Ectodermal cell (in vitro differentiated cells): ENCODE measurements around the gene SMARCA4.
"Not testable (repeated sequence)": the region's sequence is repeated elsewhere in the genome, so short reads cannot be mapped to it uniquely, and the experiment has no call there.

ENCODE experiments used
- H3K27ac ChIP-seq: 2 replicates; pipeline ENCODE4 v1.7.0; 2013; ENCODE audit warnings: mild to moderate bottlenecking, low read depth, low read length; ENCODE audit not compliant: insufficient read depth, poor library complexity, severe bottlenecking
- H3K27me3 ChIP-seq: 2 replicates; pipeline ENCODE4 v1.7.0; 2013; ENCODE audit warnings: mild to moderate bottlenecking, low read length; ENCODE audit not compliant: insufficient read depth, control insufficient read depth, poor library complexity, severe bottlenecking
- H3K36me3 ChIP-seq: one replicate; pipeline ENCODE4 v1.7.0; 2013; ENCODE audit warnings: low read length; ENCODE audit not compliant: control insufficient read depth, insufficient read depth
- H3K4me1 ChIP-seq: one replicate; pipeline ENCODE4 v1.7.0; 2013; ENCODE audit warnings: low read length; ENCODE audit not compliant: control insufficient read depth, insufficient read depth
- H3K4me3 ChIP-seq: 2 replicates; pipeline ENCODE4 v1.7.0; 2013; ENCODE audit warnings: low read depth, low read length, control low read depth; ENCODE audit not compliant: insufficient read depth
- H3K9me3 ChIP-seq: 2 replicates; pipeline ENCODE4 v1.7.0; 2013; ENCODE audit warnings: mild to moderate bottlenecking, low read length, moderate library complexity; ENCODE audit not compliant: control insufficient read depth
- WGBS, 2 experiments: methylation state at CpG; one replicate each; pipeline ENCODE4 v1.1.7; 2013; ENCODE audit warnings: missing lambda C conversion rate in 2 of 2; 5-methylcytosine and 5-hydroxymethylcytosine counted together

Gene SMARCA4

DNA sequence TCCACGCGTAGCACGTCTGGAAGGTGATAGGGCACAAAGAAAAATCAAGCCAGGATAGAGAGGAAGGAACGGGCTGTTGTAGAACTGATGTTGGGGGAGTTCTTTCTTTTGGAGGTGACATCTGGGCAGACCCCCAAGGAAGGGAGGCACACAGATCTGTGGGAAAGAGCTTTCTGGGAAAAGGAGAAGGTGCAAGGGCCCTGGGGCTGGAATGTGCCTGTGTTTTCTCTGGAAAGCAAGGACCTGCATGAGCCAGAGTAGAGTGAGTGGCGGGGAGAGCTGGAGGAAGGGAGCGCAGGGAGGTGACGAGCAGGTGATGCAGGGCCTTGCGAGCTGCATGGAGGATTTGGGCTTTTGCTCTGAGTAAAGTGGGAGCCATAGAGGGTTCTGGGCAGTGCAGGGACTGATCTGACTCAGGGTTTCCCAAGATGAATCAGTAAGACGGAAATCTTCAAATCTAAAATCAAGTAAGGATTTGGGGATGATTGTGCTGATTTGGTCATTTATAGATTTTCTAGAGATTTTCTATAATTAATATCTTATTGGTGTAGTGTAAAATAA is 30.8 kb downstream of the SMARCA4 start:
- Histone ChIP-seq H3K4me3 (no peak overlapping the region), H3K27me3 (no peaks in the 10 kb centered on the region), H3K36me3 (peaks cover 61% of the 10 kb centered on the region), H3K4me1 (no peaks in the 10 kb centered on the region), H3K27ac (no peak overlapping the region), H3K9me3 (no peaks in the 10 kb centered on the region)
- WGBS, 2 experiments = 93 to 98% methylated on average over 9 of the region's 9 CpGs

DNA sequence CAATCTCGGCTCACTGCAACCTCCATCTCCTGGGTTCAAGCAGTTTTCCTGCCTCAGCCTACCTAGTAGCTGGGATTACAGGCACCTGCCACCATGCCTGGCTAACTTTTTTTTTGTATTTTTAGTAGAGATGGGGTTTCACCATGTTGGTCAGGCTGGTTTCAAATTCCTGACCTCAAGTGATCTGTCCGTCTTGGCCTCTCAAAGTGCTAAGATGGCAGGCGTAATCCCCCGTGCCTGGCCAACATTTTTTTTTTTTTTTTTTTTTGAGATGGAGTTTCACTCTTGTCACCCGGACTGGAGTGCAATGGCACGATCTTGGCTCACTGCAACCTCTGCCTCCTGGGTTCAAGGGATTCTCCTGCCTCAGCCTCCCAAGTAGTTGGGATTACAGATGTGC is 31.3 kb downstream of the SMARCA4 start:
- WGBS, 2 experiments = 89 to 93% methylated on average over 6 of the region's 6 CpGs
- not testable (repeated sequence) for H3K27ac ChIP-seq, H3K4me1 ChIP-seq, H3K27me3 ChIP-seq, H3K4me3 ChIP-seq, H3K9me3 ChIP-seq
- peaks cover 55% of the 10 kb centered on the region for H3K36me3 ChIP-seq

DNA sequence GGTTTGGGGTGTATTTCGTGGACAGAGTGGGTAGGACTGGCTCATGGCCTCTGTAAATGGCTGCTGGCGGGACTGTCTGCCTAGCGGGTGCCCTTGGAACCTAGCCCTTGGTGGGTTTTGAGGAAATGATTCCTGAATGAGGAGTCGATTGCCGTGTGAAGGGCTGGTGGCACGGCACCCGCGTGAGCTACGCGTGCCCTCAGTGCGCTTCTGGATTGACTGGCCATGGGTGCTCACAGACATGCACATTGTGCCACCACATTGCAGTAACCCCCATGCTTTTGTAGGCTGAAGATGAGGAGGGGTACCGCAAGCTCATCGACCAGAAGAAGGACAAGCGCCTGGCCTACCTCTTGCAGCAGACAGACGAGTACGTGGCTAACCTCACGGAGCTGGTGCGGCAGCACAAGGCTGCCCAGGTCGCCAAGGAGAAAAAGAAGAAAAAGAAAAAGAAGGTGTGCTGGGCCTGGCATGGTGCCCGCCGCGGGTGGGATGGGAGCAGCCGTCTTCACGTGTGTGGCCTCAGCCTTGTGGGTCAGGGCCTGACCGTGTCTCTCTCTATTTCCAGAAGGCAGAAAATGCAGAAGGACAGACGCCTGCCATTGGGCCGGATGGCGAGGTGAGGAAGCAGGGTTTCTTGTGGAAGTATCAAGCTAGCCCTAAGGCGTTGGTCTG is 35.2 kb downstream of the SMARCA4 start:
- H3K4me3 ChIP-seq = no peak overlapping the region
- WGBS, 2 experiments = 97% methylated on average over 29 of the region's 29 CpGs
- H3K27me3 ChIP-seq = no peaks in the 10 kb centered on the region
- H3K9me3 ChIP-seq = no peaks in the 10 kb centered on the region
- H3K27ac ChIP-seq = no peak overlapping the region
- peaks cover 57% of the 10 kb centered on the region for H3K36me3 ChIP-seq
- H3K4me1 ChIP-seq = no peaks in the 10 kb centered on the region

DNA sequence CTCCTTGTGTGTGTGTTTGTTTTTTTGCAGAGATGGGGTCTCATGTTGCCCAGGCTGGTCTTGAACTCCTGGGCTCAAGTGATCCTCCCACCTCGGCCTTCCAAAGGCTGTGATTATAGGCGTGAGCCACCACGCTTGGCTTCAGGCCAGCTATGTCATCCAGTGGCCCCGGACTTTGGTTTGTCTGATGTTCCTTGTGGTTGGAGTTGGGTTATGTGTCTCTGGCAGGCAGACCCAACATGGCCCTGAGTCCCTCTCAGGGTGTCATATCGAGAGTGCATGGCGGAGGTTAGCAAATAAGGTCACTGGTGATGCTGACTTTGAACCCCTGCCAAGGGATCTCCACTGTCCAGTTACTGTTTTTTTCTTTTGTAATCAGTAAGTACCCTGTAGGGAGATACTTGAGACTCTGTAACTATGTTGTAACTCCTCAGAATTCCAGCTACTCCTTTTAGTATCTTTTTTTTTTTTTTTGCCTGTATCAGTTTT is 37.3 kb downstream of the SMARCA4 start:
- peaks cover 56% of the 10 kb centered on the region for H3K36me3 ChIP-seq
- H3K27me3 ChIP-seq = no peaks in the 10 kb centered on the region
- H3K9me3 ChIP-seq = no peaks in the 10 kb centered on the region
- H3K4me3 ChIP-seq = no peak overlapping the region
- H3K27ac ChIP-seq = no peak overlapping the region
- 91 to 95% methylated on average over 6 of the region's 6 CpGs for WGBS, 2 experiments
- H3K4me1 ChIP-seq = no peaks in the 10 kb centered on the region

DNA sequence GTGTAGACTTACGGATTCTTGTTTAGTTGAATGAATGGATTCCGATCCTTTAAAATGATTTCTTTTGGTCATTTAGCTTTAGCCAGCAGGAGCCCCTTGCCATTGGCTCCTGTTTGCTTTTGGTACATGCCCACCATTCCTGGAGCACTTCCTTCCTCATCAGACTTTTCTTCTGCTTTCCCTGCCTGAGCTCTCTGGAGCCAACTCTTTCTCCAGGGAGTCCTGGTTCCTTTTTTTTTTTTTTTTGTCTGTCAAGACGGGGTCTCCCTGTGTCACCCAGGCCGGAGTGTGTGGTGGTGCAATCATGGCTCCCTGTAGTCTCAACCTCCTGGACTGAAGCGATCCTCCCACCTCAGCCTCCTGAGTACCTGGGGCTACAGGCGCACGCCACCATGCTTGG is 37.8 kb downstream of the SMARCA4 start:
- no peaks in the 10 kb centered on the region for H3K4me1 ChIP-seq
- no peaks in the 10 kb centered on the region for H3K27me3 ChIP-seq
- WGBS, 2 experiments = 97 to 98% methylated on average over 7 of the region's 7 CpGs
- no peaks in the 10 kb centered on the region for H3K9me3 ChIP-seq
- no peak overlapping the region for H3K4me3 ChIP-seq
- no peak overlapping the region for H3K27ac ChIP-seq
- H3K36me3 ChIP-seq = peaks cover 61% of the 10 kb centered on the region

DNA sequence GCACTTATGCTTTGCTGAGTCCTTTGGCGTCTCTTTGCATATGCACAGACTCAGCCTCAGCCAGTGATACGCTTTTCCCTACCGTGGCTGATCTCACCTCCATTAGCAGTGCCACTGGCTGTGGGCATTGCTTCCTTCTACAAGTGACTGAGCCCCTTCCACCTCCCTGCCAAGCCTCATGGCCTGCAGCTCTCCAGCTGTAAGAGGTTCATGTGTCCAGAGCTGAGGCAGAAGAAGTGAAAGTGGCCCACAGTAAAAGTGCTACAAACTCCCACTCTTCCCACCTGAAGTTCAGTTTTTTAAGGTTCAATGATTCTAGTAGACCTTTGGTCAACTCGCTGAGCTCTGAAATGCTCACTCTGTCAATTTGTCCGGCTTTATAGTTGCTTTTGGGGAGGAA is 44.7 kb downstream of the SMARCA4 start:
- 83 to 85% methylated on average over 5 of the region's 5 CpGs for WGBS, 2 experiments
- H3K4me1 ChIP-seq = no peaks in the 10 kb centered on the region
- peaks cover 65% of the 10 kb centered on the region for H3K36me3 ChIP-seq
- H3K9me3 ChIP-seq = no peaks in the 10 kb centered on the region
- no peaks in the 10 kb centered on the region for H3K27me3 ChIP-seq
- no peak overlapping the region for H3K4me3 ChIP-seq
- H3K27ac ChIP-seq = no peak overlapping the region

DNA sequence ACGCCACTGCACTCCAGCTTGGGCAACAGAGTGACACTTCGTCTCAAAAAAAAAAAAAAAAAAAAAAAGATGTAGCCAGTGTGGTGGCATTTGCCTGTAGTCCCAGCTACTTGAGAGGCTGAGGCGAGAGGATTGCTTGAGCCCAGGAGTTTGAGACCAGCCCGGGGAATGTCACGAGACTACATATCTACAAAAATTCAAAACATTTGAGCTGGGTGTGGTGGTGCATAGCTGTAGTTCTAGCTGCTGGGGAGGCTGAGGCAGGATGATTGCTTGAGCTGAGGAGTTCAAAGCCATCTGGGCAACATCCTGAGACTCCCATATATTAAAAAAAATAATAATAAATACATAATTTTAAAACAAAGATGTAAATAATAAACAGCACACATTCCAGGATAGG is 46.6 kb downstream of the SMARCA4 start:
- Histone ChIP-seq H3K4me1 (no peaks in the 10 kb centered on the region), H3K27me3 (no peaks in the 10 kb centered on the region), H3K27ac (no peak overlapping the region), H3K4me3 (no peak overlapping the region), H3K9me3 (no peaks in the 10 kb centered on the region), H3K36me3 (peaks cover 65% of the 10 kb centered on the region)
- 90 to 100% methylated on average over 5 of the region's 5 CpGs for WGBS, 2 experiments

DNA sequence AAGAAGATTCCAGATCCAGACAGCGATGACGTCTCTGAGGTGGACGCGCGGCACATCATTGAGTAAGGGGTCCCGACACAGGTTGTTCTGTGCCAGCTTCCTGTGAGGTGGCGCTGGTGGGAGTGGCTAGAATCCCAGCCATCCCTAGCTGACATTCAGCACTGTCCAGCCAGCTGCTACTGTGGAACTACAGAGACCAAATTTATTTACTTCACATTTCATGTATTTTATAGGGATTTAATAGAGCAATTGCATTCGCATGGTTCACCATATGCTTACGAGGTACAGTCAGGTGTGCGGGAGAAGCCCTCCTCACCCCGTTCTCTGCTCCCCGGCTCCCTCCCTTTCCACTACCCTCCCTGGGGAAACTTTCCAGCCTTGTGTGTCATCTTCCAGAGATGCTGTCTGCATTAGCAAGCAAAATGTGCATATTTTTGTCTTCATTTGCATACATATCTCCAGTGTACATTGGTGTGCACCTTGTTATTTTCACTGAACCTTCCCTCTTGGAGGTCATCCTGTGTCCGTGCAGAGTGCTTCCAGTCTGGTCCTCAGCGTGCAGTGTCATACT is 47.2 kb downstream of the SMARCA4 start:
- Histone ChIP-seq H3K27ac (no peak overlapping the region), H3K9me3 (no peaks in the 10 kb centered on the region), H3K4me1 (no peaks in the 10 kb centered on the region), H3K36me3 (peaks cover 68% of the 10 kb centered on the region), H3K4me3 (no peak overlapping the region), H3K27me3 (no peaks in the 10 kb centered on the region)
- WGBS, 2 experiments = 97 to 98% methylated on average over 14 of the region's 14 CpGs

DNA sequence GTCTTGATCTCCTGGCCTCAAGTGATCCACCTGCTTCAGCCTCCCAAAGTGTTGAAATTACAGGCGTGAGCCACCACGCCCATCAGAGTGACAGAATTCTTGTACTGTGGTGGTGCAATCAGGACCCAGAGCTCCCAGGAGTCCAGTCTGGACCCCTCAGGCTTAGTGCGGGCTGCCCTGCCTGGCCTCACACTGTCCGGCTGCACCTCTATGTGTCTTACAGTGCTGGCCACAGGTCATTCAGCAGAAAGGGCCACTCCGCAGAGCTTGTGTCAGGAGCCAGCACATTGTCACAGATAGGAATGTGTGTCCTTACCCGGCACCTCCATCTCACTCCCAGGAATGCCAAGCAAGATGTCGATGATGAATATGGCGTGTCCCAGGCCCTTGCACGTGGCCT is 49.2 kb downstream of the SMARCA4 start:
- H3K4me1 ChIP-seq = no peaks in the 10 kb centered on the region
- H3K4me3 ChIP-seq = no peak overlapping the region
- H3K36me3 ChIP-seq = peaks cover 80% of the 10 kb centered on the region
- H3K27ac ChIP-seq = no peak overlapping the region
- H3K27me3 ChIP-seq = no peaks in the 10 kb centered on the region
- 96 to 98% methylated on average over 9 of the region's 9 CpGs for WGBS, 2 experiments
- H3K9me3 ChIP-seq = no peaks in the 10 kb centered on the region

DNA sequence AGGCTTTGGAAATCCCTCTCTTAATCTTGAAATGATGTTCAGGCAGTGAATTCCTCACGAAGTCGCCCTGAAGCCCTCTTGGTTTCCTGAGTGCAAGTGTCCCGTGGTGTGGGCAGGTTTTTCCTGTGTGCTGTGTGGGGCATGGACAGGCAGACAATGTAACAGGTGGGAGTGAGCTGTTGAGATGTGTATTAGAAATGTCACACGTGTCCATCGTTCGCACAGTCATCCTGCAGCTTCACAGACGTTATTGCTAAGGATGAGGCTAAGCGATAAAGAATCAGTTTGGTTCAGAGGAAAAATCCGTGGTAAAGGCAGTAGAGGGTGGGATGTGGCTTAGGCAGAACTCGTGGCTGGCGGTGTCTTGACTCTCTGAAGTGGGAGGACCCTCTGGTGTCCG is 51.7 kb downstream of the SMARCA4 start:
- Histone ChIP-seq H3K27me3 (no peaks in the 10 kb centered on the region), H3K36me3 (peaks cover 74% of the 10 kb centered on the region), H3K9me3 (no peaks in the 10 kb centered on the region), H3K4me1 (no peaks in the 10 kb centered on the region), H3K27ac (no peak overlapping the region), H3K4me3 (no peak overlapping the region)
- WGBS, 2 experiments = 96 to 97% methylated on average over 12 of the region's 12 CpGs
